HepG2 (cell line): ENCODE data around the gene STUB1. TPM values are rescaled to one million over a fixed set of nuclear protein-coding genes. Genes with fewer than 3 reads are reported as not detected.

Source experiments
- CERS6 ChIP-seq: sonication (generic); formaldehyde crosslinking; IDR thresholded peaks from 2 replicates; pipeline ENCODE4 v1.5.0; 2020; ENCODE audit warnings: missing genetic modification reagents
- GFI1 ChIP-seq: sonication (generic); formaldehyde crosslinking; IDR thresholded peaks from 2 replicates; pipeline ENCODE4 v1.5.0; 2020; ENCODE audit warnings: missing genetic modification reagents, mild to moderate bottlenecking, borderline replicate concordance
- JUNB ChIP-seq: sonication (generic); formaldehyde crosslinking; IDR thresholded peaks from 2 replicates; pipeline ENCODE4 v1.8.0; 2022; ENCODE audit warnings: missing genetic modification reagents, mild to moderate bottlenecking, borderline replicate concordance
- KIAA2018 ChIP-seq: sonication (generic); formaldehyde crosslinking; IDR thresholded peaks from 2 replicates; pipeline ENCODE4 v1.5.0; 2020; ENCODE audit warnings: mild to moderate bottlenecking, missing genetic modification reagents, borderline replicate concordance
- SRF ChIP-seq: IDR thresholded peaks from 2 replicates; pipeline ENCODE4 v1.6.1; 2011; ENCODE audit warnings: mild to moderate bottlenecking, low read depth, low read length, moderate library complexity
- ZMAT3 ChIP-seq: sonication (generic); formaldehyde crosslinking; conservative IDR thresholded peaks from 2 replicates; pipeline ENCODE4 v1.7.0; 2021; ENCODE audit warnings: missing genetic modification reagents
- ZNF142 ChIP-seq: sonication (generic); formaldehyde crosslinking; IDR thresholded peaks from 2 replicates; pipeline ENCODE4 v1.4.0; 2020; ENCODE audit warnings: missing genetic modification reagents
- ZNF34 ChIP-seq: sonication (generic); formaldehyde crosslinking; IDR thresholded peaks from 2 replicates; pipeline ENCODE4 v1.4.0; 2020; ENCODE audit warnings: mild to moderate bottlenecking, missing genetic modification reagents, borderline replicate concordance
- ZNF574 ChIP-seq: sonication (generic); formaldehyde crosslinking; IDR thresholded peaks from 2 replicates; pipeline ENCODE4 v1.4.0; 2020; ENCODE audit warnings: missing genetic modification reagents
- polyA plus RNA-seq, 8 experiments: library from polyadenylated mRNA; depleted of rRNA in 3 of 8; stranded (reverse) in 7 of 8; unstranded in 1 of 8; fragments of >200 nt; fragmentation: Illumina TruSeq in 4 of 8; extraction: Trizol in 4 of 8; gene quantifications; 2 replicates each; pipeline versions ENCODE4 v1.2.1 to v1.2.3, GENCODE V29; 2011 to 2016; ENCODE audit warnings: low read depth in 4 of 8, missing spikeins in 1 of 8, mixed read lengths in 1 of 8; ENCODE audit not compliant: insufficient read depth in 1 of 8
- total RNA-seq, 5 experiments: library from RNA; depleted of rRNA; stranded (reverse); fragments of >200 nt; fragmentation: Illumina TruSeq; extraction: Trizol; gene quantifications; 2 replicates each; pipeline ENCODE4 v1.2.3, GENCODE V29; 2016; ENCODE audit warnings: low read depth in 1 of 5

Gene STUB1
- total and polyA plus RNA-seq, 2 of the 13 experiments (the other 11 are each of a cell fraction or from before 2014, with no cell fraction given): 52.9 to 78.2 TPM

GRCh38 chr16:641326-642188, 38.7 kb upstream of the STUB1 start, which contains the start of gene MCRIP2 (continued):
- TF ChIP-seq ZNF574 (CRISPR knock-in tag): peak; percentile 42
- 0 out of 2 replicates have a peak, but pooled peaks have one; percentile 37 for TF ChIP-seq GFI1 (CRISPR knock-in tag)
- no peak for TF ChIP-seq CERS6 (CRISPR knock-in tag)
- TF ChIP-seq ZNF142 (CRISPR knock-in tag): no peak
- no peak for TF ChIP-seq SRF
- TF ChIP-seq ZMAT3 (CRISPR knock-in tag): no peak; the same call in 1 of the 2 replicates
- no peak for TF ChIP-seq JUNB (CRISPR knock-in tag)
- no peak for TF ChIP-seq KIAA2018 (CRISPR knock-in tag)
- TF ChIP-seq ZNF34 (CRISPR knock-in tag): no peak
